Nephron (organoid): ENCODE results near the gene CSNK1A1.
"Not testable (repeated sequence)": the region's sequence is repeated elsewhere in the genome, so short reads cannot be mapped to it uniquely, and the experiment has no call there.

Experiments used
- H3K27ac Mint-ChIP-seq, 3 experiments: 2 replicates each; pipeline ENCODE4 v1.8.0; 2020; ENCODE audit warnings: mixed read lengths in 3 of 3, mild to moderate bottlenecking in 2 of 3, moderate library complexity in 1 of 3
- H3K27me3 Mint-ChIP-seq: 2 replicates; pipeline ENCODE4 v1.8.0; 2021; ENCODE audit warnings: low read depth, mild to moderate bottlenecking, moderate library complexity, mixed read lengths
- H3K36me3 Mint-ChIP-seq: 2 replicates; pipeline ENCODE4 v1.8.0; 2020; ENCODE audit warnings: low read depth, mixed read lengths
- H3K4me1 Mint-ChIP-seq: 2 replicates; pipeline ENCODE4 v1.8.0; 2020; ENCODE audit warnings: mixed read lengths
- H3K4me3 Mint-ChIP-seq, 3 experiments: 2 replicates each; pipeline ENCODE4 v1.8.0; 2020; ENCODE audit warnings: mild to moderate bottlenecking in 3 of 3, mixed read lengths in 3 of 3, moderate library complexity in 2 of 3
- H3K9me3 Mint-ChIP-seq: 2 replicates; pipeline ENCODE4 v1.8.0; 2020; ENCODE audit warnings: mixed read lengths
- TF ChIP-seq, protein P1 (sequence below), 3 experiments: fragments of 200-600 bp; sonication (generic); IDR thresholded peaks; one replicate each; pipeline ENCODE4 v1.5.0; 2021; ENCODE audit warnings: antibody characterized with exemption in 3 of 3; ENCODE audit not compliant: unreplicated experiment in 3 of 3

Gene CSNK1A1

GRCh38 chr5:149452007-149452664 lies 99.1 kb downstream of the CSNK1A1 start:
- TF ChIP-seq, protein P1, sequence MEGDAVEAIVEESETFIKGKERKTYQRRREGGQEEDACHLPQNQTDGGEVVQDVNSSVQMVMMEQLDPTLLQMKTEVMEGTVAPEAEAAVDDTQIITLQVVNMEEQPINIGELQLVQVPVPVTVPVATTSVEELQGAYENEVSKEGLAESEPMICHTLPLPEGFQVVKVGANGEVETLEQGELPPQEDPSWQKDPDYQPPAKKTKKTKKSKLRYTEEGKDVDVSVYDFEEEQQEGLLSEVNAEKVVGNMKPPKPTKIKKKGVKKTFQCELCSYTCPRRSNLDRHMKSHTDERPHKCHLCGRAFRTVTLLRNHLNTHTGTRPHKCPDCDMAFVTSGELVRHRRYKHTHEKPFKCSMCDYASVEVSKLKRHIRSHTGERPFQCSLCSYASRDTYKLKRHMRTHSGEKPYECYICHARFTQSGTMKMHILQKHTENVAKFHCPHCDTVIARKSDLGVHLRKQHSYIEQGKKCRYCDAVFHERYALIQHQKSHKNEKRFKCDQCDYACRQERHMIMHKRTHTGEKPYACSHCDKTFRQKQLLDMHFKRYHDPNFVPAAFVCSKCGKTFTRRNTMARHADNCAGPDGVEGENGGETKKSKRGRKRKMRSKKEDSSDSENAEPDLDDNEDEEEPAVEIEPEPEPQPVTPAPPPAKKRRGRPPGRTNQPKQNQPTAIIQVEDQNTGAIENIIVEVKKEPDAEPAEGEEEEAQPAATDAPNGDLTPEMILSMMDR (IDR thresholded peaks at IDR 0.05; ENCODE audit: unreplicated experiment in 3 of 3) = no peak
- Mint-ChIP-seq H3K27me3 (peaks cover 7% of the 10 kb centered on the region), H3K4me3 (peak overlapping the region in 2 of 3 experiments; percentile 8 to 40), H3K36me3 (no peaks in the 10 kb centered on the region), H3K27ac (peak overlapping the region; percentile 97 to 99 (median 98)), H3K9me3 (no peaks in the 10 kb centered on the region), H3K4me1 (peaks cover 70% of the 10 kb centered on the region)

GRCh38 chr5:149450199-149450598 lies 101.0 kb downstream of the CSNK1A1 start:
- Mint-ChIP-seq H3K4me1 (peaks cover 73% of the 10 kb centered on the region), H3K9me3 (no peaks in the 10 kb centered on the region), H3K27ac (peak overlapping the region; percentile 87 to 98 (median 97)), H3K27me3 (no peaks in the 10 kb centered on the region), H3K36me3 (no peaks in the 10 kb centered on the region), H3K4me3 (peak overlapping the region in 1 of 3 experiments; percentile 9)
- TF ChIP-seq, protein P1 (IDR thresholded peaks at IDR 0.05; ENCODE audit: unreplicated experiment in 3 of 3) = no peak

DNA sequence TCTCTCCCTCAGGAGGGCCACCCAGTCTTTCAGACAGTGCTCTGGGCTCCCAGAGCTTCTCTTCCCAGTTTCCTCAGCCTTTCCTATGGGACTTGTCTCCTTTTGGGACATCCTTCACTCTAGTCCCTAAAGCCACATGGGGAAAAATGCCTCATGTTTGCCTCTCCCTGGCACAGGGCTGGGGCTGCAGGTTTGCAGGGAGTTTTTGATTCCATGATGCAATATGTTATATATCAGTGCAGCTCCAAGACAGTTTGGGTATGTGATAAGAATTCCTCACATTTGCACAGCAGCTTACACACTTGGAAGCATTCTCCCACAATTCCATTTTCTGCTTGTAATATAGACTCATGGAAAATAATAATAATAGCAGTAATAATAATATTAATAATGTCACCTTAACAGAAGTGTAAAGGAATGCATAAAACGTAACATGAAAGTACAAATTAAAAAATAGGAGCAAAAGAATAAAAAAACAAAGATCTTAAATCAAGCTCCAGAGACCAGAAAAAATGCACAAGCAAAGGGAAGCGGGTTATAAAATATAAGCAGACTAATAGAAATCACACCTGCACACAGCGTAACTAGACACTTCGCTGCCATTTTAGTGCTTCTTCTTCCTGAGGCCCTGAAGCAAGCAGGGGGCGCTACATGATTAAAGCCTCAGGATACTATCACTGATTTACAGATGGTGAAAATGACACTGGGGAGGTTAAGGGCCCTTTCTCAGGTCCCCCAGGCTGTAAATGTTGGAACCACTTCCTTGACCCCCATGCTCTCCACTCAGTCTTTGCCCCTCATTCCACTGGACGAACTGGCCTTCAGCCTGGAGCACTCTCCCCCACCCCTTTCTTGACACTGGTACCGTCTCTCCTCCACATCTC lies 102.2 kb downstream of the CSNK1A1 start:
- Mint-ChIP-seq H3K27ac (peak overlapping the region; percentile 13 to 98 (median 87)), H3K9me3 (no peaks in the 10 kb centered on the region)
- TF ChIP-seq, protein P1 (IDR thresholded peaks at IDR 0.05; ENCODE audit: unreplicated experiment in 3 of 3) = peak; percentile 24 to 37 (median 26)

DNA sequence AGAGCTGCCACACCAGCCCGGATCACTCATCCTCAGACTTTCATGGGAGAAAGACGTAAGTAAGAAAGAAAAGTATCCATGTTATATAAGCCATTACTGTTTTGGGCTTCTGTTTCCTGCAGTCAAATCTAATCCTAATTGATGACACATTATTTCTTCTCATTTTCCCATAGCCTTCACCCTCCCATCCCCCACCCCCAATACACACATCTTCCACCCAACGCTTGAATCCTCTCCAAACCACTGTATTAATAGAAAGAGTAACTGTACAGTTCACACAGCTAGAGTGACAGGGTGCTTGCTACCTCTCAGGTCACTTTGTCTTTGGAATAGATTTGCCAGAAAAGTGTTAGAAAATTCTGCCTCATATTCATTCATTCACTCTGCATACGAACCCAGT lies 102.8 kb downstream of the CSNK1A1 start:
- Mint-ChIP-seq H3K4me1 (peaks cover 80% of the 10 kb centered on the region), H3K27me3 (no peaks in the 10 kb centered on the region), H3K4me3 (no peak overlapping the region), H3K27ac (peak overlapping the region; percentile 13 to 98 (median 87)), H3K36me3 (no peaks in the 10 kb centered on the region), H3K9me3 (no peaks in the 10 kb centered on the region)
- TF ChIP-seq, protein P1 (IDR thresholded peaks at IDR 0.05; ENCODE audit: unreplicated experiment in 3 of 3) = no peak

More for the DNA sequence above, 102.2 kb downstream of the CSNK1A1 start:
- Mint-ChIP-seq H3K4me3 (peak overlapping the region in 2 of 3 experiments; percentile 8 to 18), H3K27me3 (no peaks in the 10 kb centered on the region), H3K4me1 (peaks cover 82% of the 10 kb centered on the region), H3K36me3 (no peaks in the 10 kb centered on the region)

DNA sequence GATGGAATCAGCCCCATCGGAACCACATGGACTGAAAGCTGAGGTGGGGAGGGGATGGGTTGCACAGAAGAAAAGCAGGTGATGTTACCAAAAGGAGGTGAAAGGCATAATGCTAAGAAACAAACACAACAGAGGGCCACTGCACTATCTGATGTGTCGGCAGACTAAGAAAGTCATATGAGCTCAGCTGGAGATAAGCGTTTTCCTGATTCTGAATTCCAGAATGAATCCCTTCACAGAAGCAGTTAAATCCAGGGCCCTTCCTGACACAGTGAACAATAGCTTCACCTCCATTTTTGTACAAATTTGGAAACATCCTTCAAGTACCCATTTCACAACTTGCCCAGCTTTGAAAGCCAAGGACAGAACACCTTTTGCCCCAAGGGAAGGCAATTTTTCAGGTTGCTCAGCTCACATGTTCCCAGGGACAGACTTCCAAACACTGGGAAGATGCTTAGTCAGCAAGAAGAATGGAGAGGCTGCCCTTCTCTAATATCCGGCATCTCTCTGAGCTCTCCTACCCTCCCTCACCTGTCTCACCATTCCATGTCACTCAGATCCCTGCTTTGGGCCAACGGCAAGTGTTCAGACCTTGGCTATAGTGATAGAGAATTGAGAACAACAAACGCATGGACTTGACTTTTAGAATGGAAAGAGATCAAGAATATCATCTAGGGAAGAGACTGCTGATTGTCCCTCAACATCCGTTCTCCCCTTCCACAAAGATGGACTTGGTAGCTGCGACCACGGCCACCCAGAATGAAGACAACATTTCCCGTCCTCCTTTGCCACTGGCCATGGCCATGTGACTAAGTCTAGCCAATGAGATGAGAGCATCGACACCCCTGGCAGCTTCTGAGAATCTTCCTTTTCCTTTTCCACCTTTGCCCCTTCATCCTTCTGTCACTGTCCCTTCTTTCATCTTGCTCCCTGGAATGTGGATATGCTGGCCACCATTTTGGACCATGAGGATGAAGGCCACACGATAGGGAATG lies 103.6 kb downstream of the CSNK1A1 start:
- H3K27ac Mint-ChIP-seq = peak overlapping the region; percentile 13 to 98 (median 87)
- H3K27me3 Mint-ChIP-seq = no peaks in the 10 kb centered on the region
- H3K9me3 Mint-ChIP-seq = no peaks in the 10 kb centered on the region
- no peak overlapping the region for H3K4me3 Mint-ChIP-seq
- H3K36me3 Mint-ChIP-seq = no peaks in the 10 kb centered on the region
- TF ChIP-seq, protein P1 (IDR thresholded peaks at IDR 0.05; ENCODE audit: unreplicated experiment in 3 of 3) = no peak
- H3K4me1 Mint-ChIP-seq = peaks cover 78% of the 10 kb centered on the region

- not testable (repeated sequence) for H3K9me3 Mint-ChIP-seq, H3K27me3 Mint-ChIP-seq, H3K36me3 Mint-ChIP-seq, H3K4me3 Mint-ChIP-seq
- H3K27ac Mint-ChIP-seq = peak overlapping the region in 1 of 3 experiments; percentile 98
- peaks cover 75% of the 10 kb centered on the region for H3K4me1 Mint-ChIP-seq
Measured at GRCh38 chr5:149446794-149447193, 104.4 kb downstream of the CSNK1A1 start.
